Endothelial cell of umbilical vein (primary cell): ENCODE results near the gene ZNF827. TPM values are rescaled to one million over a fixed set of nuclear protein-coding genes. Genes with fewer than 3 reads are reported as not detected.

Experiments
- BruUV-seq: library from RNA; stranded (reverse); fragments of 400-500 nt; replicated peaks from 2 replicates; lab custom pipeline; 2021; lab: Mats Ljungman, UMichigan
- CTCF ChIA-PET: fragments of 300-600, 350-600 bp; sonication (Branson Sonifier 250); formaldehyde crosslinking; loops from one replicate; lab custom pipeline; 2021; ENCODE audit warnings: antibody characterized with exemption, inconsistent platforms; lab: Charles Lee
- POLR2A ChIA-PET: fragments of 300-600, 350-600 bp; sonication (Branson Sonifier 250); formaldehyde crosslinking; loops from one replicate; lab custom pipeline; 2021; ENCODE audit warnings: antibody characterized with exemption, inconsistent platforms; lab: Charles Lee
- DNase-seq: peaks from one replicate; pipeline ENCODE4 v3.0.0-alpha.2; 2011; ENCODE audit warnings: low read depth, low spot score
- FAIRE-seq: peaks from 2 replicates; lab custom pipeline; 2011; peaks lifted over from hg19 to GRCh38; lab: Jason Lieb, UNC
- H2AFZ ChIP-seq: 2 replicates; pipeline ENCODE4 v1.6.0; 2012; ENCODE audit warnings: low read depth, low read length, control low read depth, inconsistent platforms
- H3K27ac ChIP-seq: 2 replicates; pipeline ENCODE4 v1.5.1; 2011; ENCODE audit warnings: low read depth, mild to moderate bottlenecking, control low read depth, low read length, moderate library complexity; ENCODE audit not compliant: insufficient read depth
- H3K27me3 ChIP-seq, 2 experiments: 2 replicates each; pipeline versions ENCODE4 v1.6.0 to v1.6.1; 2011; ENCODE audit warnings: low read length in 2 of 2, mixed read lengths in 1 of 2; ENCODE audit not compliant: control insufficient read depth in 2 of 2, insufficient read depth in 2 of 2
- H3K36me3 ChIP-seq, 2 experiments: 2 replicates in 1 of 2; 3 replicates in 1 of 2; pipeline ENCODE4 v1.5.1; 2011; ENCODE audit warnings: low read length in 2 of 2, mild to moderate bottlenecking in 1 of 2, moderate library complexity in 1 of 2; ENCODE audit not compliant: control insufficient read depth in 2 of 2, insufficient read depth in 2 of 2; ENCODE audit errors: extremely low read depth in 1 of 2
- H3K4me1 ChIP-seq: 3 replicates; pipeline ENCODE4 v1.5.1; 2011; ENCODE audit warnings: mild to moderate bottlenecking, low read length; ENCODE audit not compliant: control insufficient read depth, insufficient read depth; ENCODE audit errors: extremely low read depth
- H3K4me2 ChIP-seq: 2 replicates; pipeline ENCODE4 v1.6.1; 2011; ENCODE audit warnings: low read length, control low read depth, mixed read lengths; ENCODE audit not compliant: insufficient read depth
- H3K4me3 ChIP-seq, 3 experiments: fragments of 200-600 bp in 1 of 3; sonication (generic), shearing (Covaris generic) in 1 of 3; replicated peaks in 1 of 3; 2 replicates each; pipeline ENCODE4 v1.5.1; 2011 to 2016; ENCODE audit warnings: control low read depth in 3 of 3, low read length in 3 of 3, mild to moderate bottlenecking in 2 of 3, inconsistent platforms in 1 of 3, low read depth in 1 of 3, moderate library complexity in 1 of 3; ENCODE audit not compliant: insufficient read depth in 1 of 3
- H3K79me2 ChIP-seq: 2 replicates; pipeline ENCODE4 v1.6.0; 2012; ENCODE audit warnings: low read length, inconsistent platforms; ENCODE audit not compliant: control insufficient read depth, insufficient read depth
- H3K9ac ChIP-seq: replicated peaks from 2 replicates; pipeline ENCODE3; 2011; ENCODE audit warnings: low read length, control low read depth; ENCODE audit not compliant: insufficient read depth; ENCODE audit errors: extremely low read depth
- H3K9me1 ChIP-seq: replicated peaks from 3 replicates; pipeline ENCODE4 v1.6.0; 2011; ENCODE audit warnings: mild to moderate bottlenecking, low read length; ENCODE audit not compliant: control insufficient read depth, insufficient read depth; ENCODE audit errors: extremely low read depth
- H3K9me3 ChIP-seq: replicated peaks from 2 replicates; pipeline ENCODE4 v1.5.1; 2012; ENCODE audit warnings: low read length, inconsistent platforms; ENCODE audit not compliant: control insufficient read depth, insufficient read depth
- H4K20me1 ChIP-seq: replicated peaks from 2 replicates; pipeline ENCODE3; 2011; ENCODE audit warnings: mild to moderate bottlenecking, low read length; ENCODE audit not compliant: control insufficient read depth, insufficient read depth; ENCODE audit errors: extremely low read depth
- EZH2 ChIP-seq: IDR thresholded peaks from 2 replicates; pipeline ENCODE4 v1.6.1; 2012; ENCODE audit warnings: borderline replicate concordance, low read depth, mild to moderate bottlenecking, moderate library complexity, low read length, inconsistent platforms; ENCODE audit not compliant: severe bottlenecking
- FOS ChIP-seq: IDR thresholded peaks from 2 replicates; pipeline ENCODE4 v1.6.1; 2011; ENCODE audit warnings: mild to moderate bottlenecking, low read length, moderate library complexity, borderline replicate concordance; ENCODE audit not compliant: insufficient read depth
- GATA2 ChIP-seq: IDR thresholded peaks from 2 replicates; pipeline ENCODE4 v1.7.0; 2011; ENCODE audit warnings: low read depth, mild to moderate bottlenecking, moderate library complexity, mixed read lengths, low read length; ENCODE audit not compliant: insufficient read length, insufficient read depth
- JUN ChIP-seq: IDR thresholded peaks from 2 replicates; pipeline ENCODE4 v1.6.1; 2011; ENCODE audit warnings: borderline replicate concordance, low read depth; ENCODE audit not compliant: insufficient read length, insufficient read depth
- MYC ChIP-seq: IDR thresholded peaks from one replicate; pipeline ENCODE4 v1.6.1; 2011; ENCODE audit warnings: mild to moderate bottlenecking, low read depth, low read length
- POLR2A ChIP-seq: IDR thresholded peaks from 2 replicates; pipeline ENCODE4 v1.6.1; 2012; ENCODE audit warnings: low read depth, mild to moderate bottlenecking, control low read depth, low read length
- POLR2AphosphoS5 ChIP-seq: IDR thresholded peaks from 2 replicates; pipeline ENCODE4 v1.6.1; 2012; ENCODE audit warnings: low read depth, mild to moderate bottlenecking, control low read depth, low read length, moderate library complexity; ENCODE audit not compliant: insufficient read depth
- dilution Hi-C: fragments of 300-500 bp; cut with MboI; formaldehyde crosslinking; loops from one replicate; pipeline ENCODE4 v1.15.0; 2019; ENCODE audit warnings: low sequenced_read_pairs; ENCODE audit not compliant: extremely low pct_ligation_motif_present
- intact Hi-C: fragments of 100-400 bp; cut with micrococcal nuclease; formaldehyde crosslinking; loops from one replicate; pipeline ENCODE4 v1.10.0; 2022
- polyA plus RNA-seq, 4 experiments: library from polyadenylated mRNA; depleted of rRNA in 3 of 4; stranded (reverse) in 3 of 4; unstranded in 1 of 4; fragments of >200 nt; gene quantifications; 2 replicates each; pipeline versions ENCODE4 v1.2.1 to v1.2.3, GENCODE V29; 2011 to 2012; ENCODE audit warnings: missing spikeins in 1 of 4
- total RNA-seq: library from RNA; stranded (reverse); gene quantifications from 2 replicates; pipeline ENCODE4 v1.2.3, GENCODE V29; 2021
- TF ChIP-seq, protein P1 (sequence below): IDR thresholded peaks from 2 replicates; pipeline ENCODE4 v1.6.1; 2011; ENCODE audit not compliant: insufficient read depth, insufficient read length
- TF ChIP-seq, protein P2 (sequence below), 2 donors: IDR thresholded peaks; 1 replicate in 1 of 2; 2 replicates in 1 of 2; pipeline ENCODE4 v1.5.1; 2011; ENCODE audit warnings: low read length in 2 of 2, mild to moderate bottlenecking in 2 of 2, moderate library complexity in 2 of 2, control low read depth in 1 of 2, inconsistent platforms in 1 of 2, low read depth in 1 of 2; ENCODE audit not compliant: insufficient read depth in 1 of 2; ENCODE audit errors: extremely low read depth in 1 of 2

ZNF827 gene
- total and polyA plus RNA-seq, 2 donors (not counting 3 experiments of a cell fraction or from before 2014, with no cell fraction given), result 16.9 to 23.7 TPM

DNA sequence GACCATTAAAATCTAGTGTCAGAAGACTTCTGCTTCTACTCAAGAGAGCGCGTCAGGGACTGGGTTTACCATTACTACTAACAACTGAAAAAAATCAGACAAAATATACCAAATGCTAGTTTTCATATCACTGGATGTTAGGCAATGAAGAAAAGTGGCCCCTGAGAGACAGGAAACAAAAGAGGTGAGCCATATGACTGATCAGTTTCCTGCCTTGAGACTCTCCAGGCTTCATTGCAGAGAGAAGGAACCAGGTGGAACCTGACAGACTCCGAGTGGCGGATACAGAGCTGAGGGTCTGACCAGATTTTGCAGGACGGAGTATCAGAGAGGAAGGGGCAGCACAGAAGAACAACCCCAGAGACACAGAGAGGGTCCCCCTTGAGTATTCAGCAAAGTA, 172.3 kb downstream of the ZNF827 start:
- no peak for TF ChIP-seq POLR2A
- no peak for TF ChIP-seq GATA2
- no peak for TF ChIP-seq MYC
- TF ChIP-seq JUN, result no peak
- no peak for TF ChIP-seq EZH2
- TF ChIP-seq POLR2AphosphoS5, result no peak
- no peak for TF ChIP-seq FOS
- TF ChIP-seq, protein P1, sequence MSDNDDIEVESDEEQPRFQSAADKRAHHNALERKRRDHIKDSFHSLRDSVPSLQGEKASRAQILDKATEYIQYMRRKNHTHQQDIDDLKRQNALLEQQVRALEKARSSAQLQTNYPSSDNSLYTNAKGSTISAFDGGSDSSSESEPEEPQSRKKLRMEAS, result no peak
- TF ChIP-seq, protein P2, sequence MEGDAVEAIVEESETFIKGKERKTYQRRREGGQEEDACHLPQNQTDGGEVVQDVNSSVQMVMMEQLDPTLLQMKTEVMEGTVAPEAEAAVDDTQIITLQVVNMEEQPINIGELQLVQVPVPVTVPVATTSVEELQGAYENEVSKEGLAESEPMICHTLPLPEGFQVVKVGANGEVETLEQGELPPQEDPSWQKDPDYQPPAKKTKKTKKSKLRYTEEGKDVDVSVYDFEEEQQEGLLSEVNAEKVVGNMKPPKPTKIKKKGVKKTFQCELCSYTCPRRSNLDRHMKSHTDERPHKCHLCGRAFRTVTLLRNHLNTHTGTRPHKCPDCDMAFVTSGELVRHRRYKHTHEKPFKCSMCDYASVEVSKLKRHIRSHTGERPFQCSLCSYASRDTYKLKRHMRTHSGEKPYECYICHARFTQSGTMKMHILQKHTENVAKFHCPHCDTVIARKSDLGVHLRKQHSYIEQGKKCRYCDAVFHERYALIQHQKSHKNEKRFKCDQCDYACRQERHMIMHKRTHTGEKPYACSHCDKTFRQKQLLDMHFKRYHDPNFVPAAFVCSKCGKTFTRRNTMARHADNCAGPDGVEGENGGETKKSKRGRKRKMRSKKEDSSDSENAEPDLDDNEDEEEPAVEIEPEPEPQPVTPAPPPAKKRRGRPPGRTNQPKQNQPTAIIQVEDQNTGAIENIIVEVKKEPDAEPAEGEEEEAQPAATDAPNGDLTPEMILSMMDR (IDR thresholded peaks at IDR 0.05; ENCODE audit: extremely low read depth in 1 of 2, insufficient read depth in 1 of 2, low read depth in 1 of 2, low read length in 2 of 2), result no peak
- dilution Hi-C loops (no loop called here), intact Hi-C loops (no loop called here)
- Histone ChIP-seq H2AFZ (no peak overlapping the region), H3K4me3 (no peak overlapping the region), H3K27me3 (no peaks in the 10 kb centered on the region), H4K20me1 (no peaks in the 10 kb centered on the region), H3K9me3 (no peaks in the 10 kb centered on the region), H3K79me2 (no peaks in the 10 kb centered on the region), H3K27ac (no peak overlapping the region), H3K4me1 (no peaks in the 10 kb centered on the region), H3K9ac (no peak overlapping the region), H3K9me1 (no peaks in the 10 kb centered on the region), H3K4me2 (no peak overlapping the region), H3K36me3 (peaks cover 0 to 20% of the 10 kb centered on the region in 2 experiments)
- ChIA-PET CTCF (interaction anchor here (1.5 kb wide), 1 partner anchor 83 kb away, joined by 3 read pairs; no protein-coding TSS in a partner anchor), POLR2A (no interaction called here)
- FAIRE-seq, result no peak
- BruUV-seq, result no TSS peak
- DNase-seq, result no peak
